ENCODE results near the gene DNMBP. TPM values are rescaled to one million over a fixed set of nuclear protein-coding genes. Genes with fewer than 3 reads are reported as not detected.

Gene DNMBP
- polyA plus RNA-seq, 1 donor, result 15.3 TPM

GRCh38 chr10:99827936-99828335 lies 181.8 kb downstream of the DNMBP start:
- no peak for DNase-seq (ENCODE audit: low read depth)

Other genes with a start within 250 kb of the DNMBP start
- 1.0 TPM for gene ABCC2, start 227.3 kb downstream of the DNMBP start, polyA plus RNA-seq (ENCODE audit: insufficient read length)
- not detected for gene CPN1, start 71.9 kb upstream of the DNMBP start, polyA plus RNA-seq (ENCODE audit: insufficient read length)
- gene ERLIN1, start 176.1 kb upstream of the DNMBP start, polyA plus RNA-seq (ENCODE audit: insufficient read length), result 27.2 TPM
- gene CHUK, start 219.6 kb upstream of the DNMBP start, polyA plus RNA-seq (ENCODE audit: insufficient read length), result 15.8 TPM